Activated naive CD4-positive, alpha-beta T cell treated with anti-CD3 and anti-CD28 coated beads, Interleukin-2, amount 50 U/mL, for 72 hours (primary cell): Measurements from ENCODE around the gene PCP4L1. TPM values are rescaled to one million over a fixed set of nuclear protein-coding genes. Genes with fewer than 3 reads are reported as not detected.
A peak's percentile ranks its signal among the peaks of the same experiment; 100 is the strongest.
"Not testable (repeated sequence)": the region's sequence is repeated elsewhere in the genome, so short reads cannot be mapped to it uniquely, and the experiment has no call there.

Source experiments
- ATAC-seq, 2 donors: fragments of 150-1000 bp; cut with Tn5 transposase; 2 replicates each; pipeline ENCODE4 v1.10.0; 2021; ENCODE audit warnings: mild to moderate bottlenecking in 2 of 2, moderate library complexity in 2 of 2
- DNase-seq, 2 donors: peaks; one replicate each; pipeline ENCODE4 v3.0.0; 2021 to 2022; ENCODE audit warnings: low spot score in 2 of 2
- H3K27ac Mint-ChIP-seq, 2 donors: one replicate each; pipeline ENCODE4 v1.8.0; 2022; ENCODE audit warnings: mild to moderate bottlenecking in 2 of 2, mixed read lengths in 2 of 2
- H3K36me3 Mint-ChIP-seq, 2 donors: one replicate each; pipeline ENCODE4 v1.8.0; 2022; ENCODE audit warnings: mixed read lengths in 2 of 2
- H3K9me3 Mint-ChIP-seq, 2 donors: one replicate each; pipeline ENCODE4 v1.8.0; 2022; ENCODE audit warnings: mixed read lengths in 2 of 2
- total RNA-seq, 2 donors: library from RNA; stranded (reverse); gene quantifications; one replicate each; pipeline ENCODE4 v1.2.3, GENCODE V29; 2022

PCP4L1 gene
- total RNA-seq, 2 donors from 2014 or later, result 0.97 TPM; not detected in 1

DNA sequence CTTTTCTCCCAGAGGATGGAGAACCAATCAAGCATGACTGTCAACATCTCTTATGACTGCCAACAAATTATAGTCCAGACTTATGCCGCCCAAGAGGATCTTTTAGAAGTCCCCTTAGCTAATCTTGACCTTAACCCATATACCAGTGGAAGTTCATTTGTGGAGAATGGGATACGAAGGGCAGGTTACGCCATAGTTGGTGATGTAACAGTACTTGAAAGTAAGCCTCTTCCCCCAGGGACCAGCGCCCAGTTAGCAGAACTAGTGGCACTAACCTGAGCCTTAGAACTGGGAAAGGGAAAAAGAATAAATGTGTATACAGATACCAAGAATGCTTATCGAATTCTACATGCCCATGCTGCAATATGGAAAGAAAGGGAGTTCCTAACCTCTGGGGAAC is 3.2 kb upstream of the PCP4L1 start:
- ATAC-seq, H3K27ac Mint-ChIP-seq, DNase-seq: not testable (repeated sequence)
- Mint-ChIP-seq H3K9me3 (peaks cover 9 to 16% of the 10 kb centered on the region in 2 donors), H3K36me3 (peaks cover 27 to 31% of the 10 kb centered on the region in 2 donors)

- not testable (repeated sequence) for ATAC-seq, DNase-seq, H3K27ac Mint-ChIP-seq
- peaks cover 9 to 16% of the 10 kb centered on the region in 2 donors for H3K9me3 Mint-ChIP-seq
- peaks cover 27 to 34% of the 10 kb centered on the region in 2 donors for H3K36me3 Mint-ChIP-seq
Observed at GRCh38 chr1:161255955-161256520, 2.5 kb upstream of the PCP4L1 start.

DNA sequence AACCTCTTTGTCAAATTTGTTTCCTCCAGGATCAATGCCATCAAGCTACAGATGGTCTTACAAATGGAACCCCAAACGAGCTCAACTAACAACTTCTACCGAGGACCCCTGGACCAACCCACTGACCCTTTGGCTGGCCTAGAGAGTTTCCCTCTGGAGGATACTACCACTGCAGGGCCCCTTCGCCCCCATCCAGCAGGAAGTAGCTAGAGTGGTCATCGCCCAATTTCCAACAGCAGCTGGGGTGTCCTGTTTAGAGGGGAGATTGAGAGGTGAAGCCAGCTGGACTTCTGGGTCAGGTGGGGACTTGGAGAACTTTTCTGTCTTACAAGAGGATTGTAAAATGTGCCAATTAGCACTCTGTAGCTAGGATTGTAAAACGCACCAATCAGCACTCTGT is 1.4 kb upstream of the PCP4L1 start:
- ATAC-seq, H3K27ac Mint-ChIP-seq: not testable (repeated sequence)
- peak in 1 of 2 donors; percentile 8 for DNase-seq
- Mint-ChIP-seq H3K36me3 (peaks cover 27 to 34% of the 10 kb centered on the region in 2 donors), H3K9me3 (peaks cover 9 to 16% of the 10 kb centered on the region in 2 donors)

GRCh38 chr1:161259345-161259702 is 779 bp downstream of the PCP4L1 start:
- Mint-ChIP-seq H3K36me3 (peaks cover 27 to 34% of the 10 kb centered on the region in 2 donors), H3K9me3 (peaks cover 9 to 16% of the 10 kb centered on the region in 2 donors), H3K27ac (no peak overlapping the region)
- ATAC-seq, result no peak
- no peak for DNase-seq

DNA sequence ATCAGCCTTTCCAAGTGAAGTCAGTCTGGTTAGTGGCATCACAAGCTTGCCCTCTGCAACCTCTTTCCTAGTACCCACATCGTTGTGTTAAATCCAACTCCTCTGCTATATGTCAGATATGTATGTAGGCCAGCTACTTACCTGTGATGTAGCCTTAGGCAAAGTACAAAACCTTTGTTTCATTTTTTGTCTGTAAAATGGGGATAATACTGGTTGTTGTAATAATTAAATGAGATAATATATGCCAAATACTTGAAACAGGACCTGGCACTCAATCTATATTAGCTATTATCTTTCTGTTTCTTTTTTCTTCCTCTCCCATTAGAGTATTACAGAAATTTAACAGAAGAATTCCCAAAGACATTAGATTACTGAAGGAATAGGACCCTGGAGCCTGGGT is 1.2 kb downstream of the PCP4L1 start:
- DNase-seq (no peak), ATAC-seq (no peak)
- H3K36me3 Mint-ChIP-seq, result peaks cover 27 to 34% of the 10 kb centered on the region in 2 donors
- H3K9me3 Mint-ChIP-seq, result peaks cover 9 to 16% of the 10 kb centered on the region in 2 donors
- H3K27ac Mint-ChIP-seq, result no peak overlapping the region

- peaks cover 27 to 29% of the 10 kb centered on the region in 2 donors for H3K36me3 Mint-ChIP-seq
- ATAC-seq (no peak), DNase-seq (no peak)
- peaks cover 7 to 13% of the 10 kb centered on the region in 2 donors for H3K9me3 Mint-ChIP-seq
- no peak overlapping the region for H3K27ac Mint-ChIP-seq
Observed at GRCh38 chr1:161260376-161261260, 2.1 kb downstream of the PCP4L1 start.

- ATAC-seq (no peak), DNase-seq (no peak)
- H3K9me3 Mint-ChIP-seq, result peaks cover 5 to 11% of the 10 kb centered on the region in 2 donors
Observed at GRCh38 chr1:161261261-161262235, 3.0 kb downstream of the PCP4L1 start.

DNA sequence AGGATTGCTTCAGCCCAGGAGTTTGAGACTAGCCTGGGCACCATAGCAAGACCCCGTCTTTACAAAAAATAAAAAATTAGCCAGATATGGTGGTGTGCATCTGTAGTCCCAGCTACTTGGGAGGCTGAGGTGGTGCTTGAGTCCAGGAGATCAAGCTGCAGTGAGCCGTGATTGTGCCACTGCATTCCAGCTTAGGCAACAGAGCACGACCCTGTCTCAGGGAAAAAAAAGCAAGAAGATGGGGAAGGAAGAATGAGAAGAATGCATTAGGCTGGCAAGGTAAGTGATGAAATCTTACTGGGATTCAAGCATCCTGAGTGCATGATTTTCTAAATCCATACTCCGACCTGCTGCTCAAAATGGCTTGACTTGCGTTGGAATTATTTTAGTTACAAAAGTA is 6.8 kb downstream of the PCP4L1 start:
- H3K27ac Mint-ChIP-seq, result no peak overlapping the region
- ATAC-seq (no peak), DNase-seq (no peak)
- H3K36me3 Mint-ChIP-seq, result peaks cover 0 to 3% of the 10 kb centered on the region in 2 donors
- H3K9me3 Mint-ChIP-seq, result no peaks in the 10 kb centered on the region

More at GRCh38 chr1:161261261-161262235, 3.0 kb downstream of the PCP4L1 start:
- peaks cover 21 to 25% of the 10 kb centered on the region in 2 donors for H3K36me3 Mint-ChIP-seq
- no peak overlapping the region for H3K27ac Mint-ChIP-seq

DNA sequence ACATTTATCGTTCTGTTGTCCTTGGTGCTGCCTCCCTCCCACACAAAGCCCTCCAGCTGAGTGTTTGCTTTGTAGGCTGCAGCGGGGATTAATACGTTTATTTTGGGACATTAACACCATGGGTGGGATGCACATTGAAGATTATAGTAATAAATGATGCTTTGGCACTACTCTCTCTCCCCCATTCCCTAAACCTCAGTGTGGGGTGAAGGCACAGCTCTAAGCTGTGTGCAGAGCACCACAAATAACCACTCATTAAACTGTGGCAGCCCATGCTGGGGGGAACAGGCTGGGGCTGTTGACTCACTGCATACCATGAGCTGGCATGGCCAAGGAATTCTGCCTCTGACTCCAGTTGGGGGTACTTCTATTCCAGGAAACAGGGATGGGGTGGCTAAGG is 7.7 kb downstream of the PCP4L1 start:
- Mint-ChIP-seq H3K27ac (no peak overlapping the region), H3K36me3 (no peaks in the 10 kb centered on the region), H3K9me3 (no peaks in the 10 kb centered on the region)
- ATAC-seq (no peak), DNase-seq (no peak)

DNA sequence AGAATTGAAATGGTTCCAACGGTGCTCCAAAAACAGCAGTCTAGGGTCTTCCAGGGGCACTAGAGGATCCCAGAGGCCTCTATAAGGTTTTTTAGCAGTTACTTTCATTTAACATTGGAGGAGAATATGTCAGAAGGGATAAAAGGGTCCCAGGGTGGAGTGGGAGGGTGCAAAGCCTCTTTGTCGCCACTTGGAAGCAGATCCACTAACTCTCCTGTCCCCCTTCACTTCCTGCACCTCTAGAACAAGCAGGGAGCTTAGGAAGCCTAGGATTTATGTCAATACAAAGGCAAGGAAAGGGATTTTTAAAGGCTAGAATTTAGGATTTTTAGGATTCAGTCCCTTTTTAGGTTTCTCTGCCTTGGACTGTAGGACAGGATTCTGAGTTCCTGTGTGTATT is 8.3 kb downstream of the PCP4L1 start:
- DNase-seq (no peak), ATAC-seq (no peak)
- Mint-ChIP-seq H3K27ac (no peak overlapping the region), H3K9me3 (no peaks in the 10 kb centered on the region), H3K36me3 (no peaks in the 10 kb centered on the region)

DNA sequence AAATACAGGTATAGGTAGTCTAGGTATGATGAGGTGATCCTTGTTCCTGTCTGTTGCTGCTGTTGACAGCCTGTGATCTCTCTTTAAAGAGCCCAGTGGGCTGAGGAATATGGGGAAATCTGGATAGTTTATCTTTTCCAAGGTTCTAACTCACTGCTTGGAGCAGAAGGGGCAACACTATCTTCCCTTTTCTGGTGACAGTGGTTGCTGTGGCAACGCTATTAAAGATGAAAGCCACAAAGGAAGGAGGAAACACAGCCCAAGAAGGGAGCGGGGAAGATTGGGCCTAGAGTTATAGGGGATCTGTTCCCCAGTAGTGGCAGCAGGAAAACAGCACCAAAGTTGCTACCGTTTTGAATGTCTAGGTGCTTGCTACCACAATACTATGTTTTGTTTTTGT is 8.8 kb downstream of the PCP4L1 start:
- ATAC-seq, result no peak
- no peak for DNase-seq
- Mint-ChIP-seq H3K36me3 (no peaks in the 10 kb centered on the region), H3K9me3 (no peaks in the 10 kb centered on the region), H3K27ac (no peak overlapping the region)

DNA sequence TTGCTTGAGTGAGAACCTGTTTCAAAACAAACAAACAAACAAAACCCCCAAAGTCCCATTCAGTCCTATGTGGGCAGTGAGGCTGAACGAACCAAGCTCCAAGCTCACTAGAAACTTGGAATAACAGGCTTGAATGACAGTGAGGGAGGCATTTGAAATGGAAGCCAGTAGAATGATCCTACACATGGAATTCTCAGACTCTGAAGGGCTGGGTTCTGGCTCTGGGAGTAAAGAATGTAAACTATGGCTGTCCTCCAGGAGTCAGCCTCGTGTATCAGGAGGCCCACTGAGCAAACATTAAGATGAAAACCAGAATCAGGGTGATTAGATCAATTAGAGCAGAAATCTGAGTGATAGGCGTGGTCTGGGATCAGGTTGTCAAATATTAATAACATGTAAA is 14.9 kb downstream of the PCP4L1 start:
- Mint-ChIP-seq H3K36me3 (no peaks in the 10 kb centered on the region), H3K27ac (no peak overlapping the region), H3K9me3 (no peaks in the 10 kb centered on the region)
- ATAC-seq (no peak), DNase-seq (no peak)

GRCh38 chr1:161274874-161275273 is 16.3 kb downstream of the PCP4L1 start:
- ATAC-seq (no peak), DNase-seq (no peak)
- H3K27ac Mint-ChIP-seq, result no peak overlapping the region
- no peaks in the 10 kb centered on the region for H3K36me3 Mint-ChIP-seq
- no peaks in the 10 kb centered on the region for H3K9me3 Mint-ChIP-seq

- no peaks in the 10 kb centered on the region for H3K36me3 Mint-ChIP-seq
- no peak for ATAC-seq
- H3K27ac Mint-ChIP-seq, result no peak overlapping the region
- no peaks in the 10 kb centered on the region for H3K9me3 Mint-ChIP-seq
- DNase-seq, result no peak
Observed at GRCh38 chr1:161282991-161283390, 24.4 kb downstream of the PCP4L1 start.

GRCh38 chr1:161285113-161285512 is 26.6 kb downstream of the PCP4L1 start:
- ATAC-seq (no peak), DNase-seq (no peak)
- Mint-ChIP-seq H3K9me3 (no peaks in the 10 kb centered on the region), H3K27ac (peak overlapping the region in 1 of 2 donors; percentile 68), H3K36me3 (no peaks in the 10 kb centered on the region)

DNA sequence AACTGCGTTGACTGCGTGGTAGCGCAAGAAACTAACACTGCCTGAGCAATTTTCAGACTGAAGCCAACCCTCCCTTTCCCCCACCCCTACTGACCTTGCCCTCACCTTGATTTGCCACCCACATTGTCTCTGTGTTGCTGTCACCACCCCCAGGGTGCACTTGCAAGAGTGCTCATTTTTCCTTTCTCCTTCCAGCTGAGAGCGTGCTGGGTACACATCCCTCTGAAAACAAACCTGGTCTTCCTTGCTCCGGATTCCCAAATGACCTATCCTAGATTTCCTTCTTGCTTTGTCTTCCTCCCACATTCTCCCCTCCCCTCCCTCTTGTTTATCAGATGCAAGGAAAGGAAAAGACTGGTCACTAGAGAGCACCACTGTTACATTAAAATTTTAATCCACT is 27.0 kb downstream of the PCP4L1 start:
- Mint-ChIP-seq H3K27ac (no peak overlapping the region), H3K9me3 (no peaks in the 10 kb centered on the region), H3K36me3 (no peaks in the 10 kb centered on the region)
- ATAC-seq (no peak), DNase-seq (no peak)
